HAP-1 (cell line): ENCODE measurements around the gene CHRNA9.

Source experiments
- DNase-seq, 2 experiments: peaks; one replicate each; pipeline ENCODE4 v3.0.0-alpha.2; 2016 to 2020; ENCODE audit warnings: low spot score in 2 of 2
- H3K27me3 ChIP-seq: fragments of 250-450 bp; sonication (Bioruptor Pico); 2 replicates; pipeline ENCODE4 v1.5.1; 2020; ENCODE audit warnings: low read depth, mild to moderate bottlenecking, moderate library complexity
- H3K36me3 ChIP-seq: fragments of 250-450 bp; sonication (Bioruptor Pico); replicated peaks from 2 replicates; pipeline ENCODE4 v1.5.1; 2020; ENCODE audit warnings: mild to moderate bottlenecking
- H3K4me1 ChIP-seq: fragments of 250-450 bp; sonication (Bioruptor Pico); 2 replicates; pipeline ENCODE4 v1.5.1; 2020; ENCODE audit warnings: mild to moderate bottlenecking
- H3K4me3 ChIP-seq: fragments of 250-450 bp; sonication (Bioruptor Pico); 2 replicates; pipeline ENCODE4 v1.5.1; 2020; ENCODE audit warnings: mild to moderate bottlenecking, moderate library complexity
- H3K9me3 ChIP-seq: fragments of 250-450 bp; sonication (Bioruptor Pico); 2 replicates; pipeline ENCODE4 v1.5.1; 2020; ENCODE audit warnings: mild to moderate bottlenecking, moderate library complexity
- in situ Hi-C: fragments of 300-500 bp; cut with MboI; formaldehyde crosslinking; loops from 3 replicates; pipeline ENCODE4 v1.14.3; 2020; ENCODE audit warnings: low sequenced_read_pairs, inconsistent platforms, mixed read lengths

CHRNA9 gene

DNA sequence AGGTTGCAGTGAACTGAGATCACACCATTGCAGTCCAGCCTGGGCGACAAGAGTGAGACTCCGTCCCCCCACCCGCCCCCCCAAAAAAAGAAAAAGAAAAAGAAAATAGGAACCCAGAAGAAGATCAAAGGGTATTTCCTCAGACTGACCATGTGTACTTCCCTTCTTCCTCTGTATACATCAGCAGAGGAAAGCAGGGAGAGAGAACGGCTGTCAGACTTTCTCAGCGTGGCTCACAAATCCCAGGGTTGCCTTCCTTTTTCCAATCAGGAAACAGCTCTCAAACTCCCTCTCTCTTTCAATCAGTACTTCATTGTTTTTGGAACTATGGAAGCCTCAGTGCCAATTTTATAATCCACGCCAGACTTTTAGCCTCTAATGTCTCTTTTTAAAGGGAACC is 59.1 kb downstream of the CHRNA9 start:
- Histone ChIP-seq H3K9me3 (no peaks in the 10 kb centered on the region), H3K27me3 (no peaks in the 10 kb centered on the region), H3K4me3 (no peak overlapping the region), H3K4me1 (no peaks in the 10 kb centered on the region), H3K36me3 (no peaks in the 10 kb centered on the region)
- no peak for DNase-seq
- in situ Hi-C loops: no loop called here

DNA sequence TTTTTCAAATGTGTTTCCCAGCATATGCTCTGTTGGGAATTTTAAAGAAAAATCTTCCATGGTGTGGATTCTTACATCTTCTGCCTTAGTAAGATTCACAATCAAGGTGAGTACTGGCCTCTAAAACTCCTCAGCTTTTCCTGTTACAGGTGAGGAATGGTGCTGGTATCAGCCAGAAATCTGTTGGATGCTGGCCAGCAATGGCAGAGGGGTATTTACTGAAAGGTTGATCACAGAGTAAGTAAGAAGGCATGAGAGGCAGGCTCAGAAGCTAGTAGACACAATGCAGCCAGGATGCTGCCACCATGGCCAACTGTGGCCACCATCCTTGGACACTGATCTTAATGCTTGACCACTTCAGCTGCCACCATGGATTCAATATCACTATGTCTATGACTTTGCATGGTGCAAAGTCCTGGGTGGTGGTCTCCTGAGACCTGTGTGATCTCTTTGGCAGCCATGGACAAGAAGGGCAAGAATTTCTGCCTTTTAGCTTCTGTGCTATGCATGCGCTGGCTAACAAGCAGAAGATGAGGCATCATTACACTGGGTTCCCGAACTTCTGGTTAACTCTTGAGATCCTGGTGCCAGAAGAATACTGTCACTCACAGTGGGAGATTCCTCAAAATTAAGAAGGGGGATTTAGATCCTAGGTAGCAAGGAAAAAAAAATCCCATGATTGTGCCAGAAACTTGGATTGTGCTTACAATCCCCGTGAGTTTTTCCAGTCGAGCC is 60.2 kb downstream of the CHRNA9 start:
- Histone ChIP-seq H3K36me3 (no peaks in the 10 kb centered on the region), H3K27me3 (no peaks in the 10 kb centered on the region), H3K4me1 (no peaks in the 10 kb centered on the region), H3K4me3 (no peak overlapping the region), H3K9me3 (no peaks in the 10 kb centered on the region)
- in situ Hi-C loops: no loop called here
- no peak for DNase-seq

GRCh38 chr4:40395908-40396793 is 61.0 kb downstream of the CHRNA9 start:
- Histone ChIP-seq H3K36me3 (no peaks in the 10 kb centered on the region), H3K4me1 (no peaks in the 10 kb centered on the region), H3K9me3 (no peaks in the 10 kb centered on the region), H3K4me3 (no peak overlapping the region), H3K27me3 (no peaks in the 10 kb centered on the region)
- in situ Hi-C loops: no loop called here
- DNase-seq: no peak

GRCh38 chr4:40399578-40399977 is 64.4 kb downstream of the CHRNA9 start:
- H3K4me3 ChIP-seq: no peak overlapping the region
- no peak for DNase-seq
- H3K4me1 ChIP-seq: no peaks in the 10 kb centered on the region
- H3K27me3 ChIP-seq: no peaks in the 10 kb centered on the region
- no peaks in the 10 kb centered on the region for H3K9me3 ChIP-seq
- H3K36me3 ChIP-seq: no peaks in the 10 kb centered on the region
- in situ Hi-C loops: no loop called here

DNA sequence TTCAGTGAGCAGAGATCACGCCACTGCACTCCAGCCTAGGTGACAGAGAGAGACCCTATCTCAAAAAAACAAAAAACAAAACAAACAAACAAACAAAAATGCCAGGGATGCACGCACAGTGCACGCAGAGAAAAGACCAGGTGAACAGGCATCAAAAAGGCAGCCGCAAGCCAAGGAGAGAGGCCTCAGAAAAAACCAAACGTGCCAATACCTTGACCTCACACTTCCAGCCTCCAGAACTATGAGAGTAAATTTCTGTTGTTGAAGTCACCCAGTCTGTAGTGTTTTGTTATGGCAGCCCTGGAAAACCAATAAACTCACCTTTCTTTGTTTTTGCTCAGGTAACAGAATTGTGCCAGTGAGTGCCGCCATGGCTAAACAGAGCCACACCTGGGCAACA is 66.0 kb downstream of the CHRNA9 start:
- no peak overlapping the region for H3K4me3 ChIP-seq
- in situ Hi-C loops: no loop called here
- no peaks in the 10 kb centered on the region for H3K4me1 ChIP-seq
- no peaks in the 10 kb centered on the region for H3K27me3 ChIP-seq
- DNase-seq: no peak
- no peaks in the 10 kb centered on the region for H3K36me3 ChIP-seq
- H3K9me3 ChIP-seq: no peaks in the 10 kb centered on the region; the same call in 1 of the 2 replicates

DNA sequence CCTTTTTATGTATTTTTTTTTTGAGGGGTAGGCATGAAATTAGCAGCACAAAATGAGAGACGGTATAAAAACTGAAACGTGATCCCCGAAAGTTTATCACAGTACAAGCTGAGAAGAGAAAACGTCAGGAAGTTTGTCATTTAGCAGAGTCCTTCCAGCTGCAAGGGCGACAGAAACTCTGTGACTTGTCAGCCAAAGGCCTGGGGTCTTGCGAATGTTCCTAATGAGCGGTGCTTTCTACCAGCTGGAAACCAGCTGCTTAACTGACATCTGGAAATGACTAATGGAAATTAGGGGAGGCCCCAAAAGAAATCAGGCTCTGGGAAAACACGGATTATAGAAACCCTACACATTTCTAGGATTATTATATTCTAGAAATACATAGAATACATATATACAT is 66.5 kb downstream of the CHRNA9 start:
- no peak overlapping the region for H3K4me3 ChIP-seq
- in situ Hi-C loops: no loop called here
- DNase-seq: no peak

DNA sequence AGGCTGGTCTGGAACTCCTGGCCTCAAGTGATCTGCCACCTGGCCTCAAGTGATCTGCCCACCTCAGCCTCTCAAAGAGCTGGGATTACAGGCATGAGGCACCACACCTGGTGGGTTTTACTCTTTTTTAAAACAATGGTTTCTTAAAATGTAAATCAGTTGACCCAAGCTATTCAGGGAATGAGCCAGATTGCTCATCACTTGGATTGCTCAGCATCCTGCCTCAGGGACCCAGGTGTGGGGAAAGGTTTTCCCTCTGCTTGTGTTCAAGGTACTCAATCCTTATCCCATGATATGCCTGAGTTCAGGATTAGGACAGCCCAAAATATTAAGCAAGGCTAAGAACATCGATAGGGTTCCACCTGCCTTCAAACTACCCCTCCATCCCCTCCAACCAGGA is 67.4 kb downstream of the CHRNA9 start:
- in situ Hi-C loops: no loop called here

More for the DNA sequence above, 66.5 kb downstream of the CHRNA9 start:
- no peaks in the 10 kb centered on the region; the same call in 1 of the 2 replicates for H3K9me3 ChIP-seq
- H3K36me3 ChIP-seq: no peaks in the 10 kb centered on the region
- no peaks in the 10 kb centered on the region for H3K27me3 ChIP-seq
- no peaks in the 10 kb centered on the region for H3K4me1 ChIP-seq

DNA sequence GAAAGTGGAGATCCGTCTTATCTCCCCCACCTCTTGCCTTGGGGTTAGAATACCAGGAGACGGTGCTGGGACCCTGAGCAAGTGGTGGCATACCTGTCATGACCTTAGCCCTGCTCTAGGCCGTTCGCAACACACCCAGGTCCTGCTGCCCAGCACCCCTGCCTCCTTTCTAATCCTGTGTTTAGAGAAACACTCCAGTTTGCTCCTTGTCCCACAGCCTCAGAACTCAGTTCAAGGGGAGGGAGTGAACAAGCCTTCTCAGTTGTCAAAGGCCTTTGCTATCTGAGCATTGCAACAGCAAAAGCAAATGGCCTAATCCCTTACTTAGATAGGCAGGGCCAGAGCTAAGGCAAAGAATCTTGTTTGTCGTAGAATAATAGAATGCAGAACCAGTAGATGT is 67.9 kb downstream of the CHRNA9 start:
- Histone ChIP-seq H3K4me1 (no peaks in the 10 kb centered on the region), H3K4me3 (no peak overlapping the region), H3K9me3 (peaks cover 5% of the 10 kb centered on the region; the same call in 1 of the 2 replicates), H3K36me3 (no peaks in the 10 kb centered on the region), H3K27me3 (no peaks in the 10 kb centered on the region)
- in situ Hi-C loops: no loop called here
- DNase-seq: no peak

More for the DNA sequence above, 67.4 kb downstream of the CHRNA9 start:
- no peaks in the 10 kb centered on the region for H3K27me3 ChIP-seq
- no peaks in the 10 kb centered on the region for H3K36me3 ChIP-seq
- no peaks in the 10 kb centered on the region for H3K4me1 ChIP-seq
- H3K4me3 ChIP-seq: no peak overlapping the region
- DNase-seq: no peak
- peaks cover 1% of the 10 kb centered on the region; the same call in 1 of the 2 replicates for H3K9me3 ChIP-seq
